Epithelial cell of prostate (primary cell): Measurements from ENCODE around the gene CLPTM1L.

Source experiments
- DNase-seq: peaks from one replicate; pipeline ENCODE4 v3.0.0-alpha.2; 2011; ENCODE audit warnings: low read depth, low spot score
- H3K27ac ChIP-seq: fragments of 450-650 bp; 2 replicates; pipeline ENCODE4 v1.5.1; 2017; ENCODE audit warnings: mild to moderate bottlenecking

CLPTM1L gene

DNA sequence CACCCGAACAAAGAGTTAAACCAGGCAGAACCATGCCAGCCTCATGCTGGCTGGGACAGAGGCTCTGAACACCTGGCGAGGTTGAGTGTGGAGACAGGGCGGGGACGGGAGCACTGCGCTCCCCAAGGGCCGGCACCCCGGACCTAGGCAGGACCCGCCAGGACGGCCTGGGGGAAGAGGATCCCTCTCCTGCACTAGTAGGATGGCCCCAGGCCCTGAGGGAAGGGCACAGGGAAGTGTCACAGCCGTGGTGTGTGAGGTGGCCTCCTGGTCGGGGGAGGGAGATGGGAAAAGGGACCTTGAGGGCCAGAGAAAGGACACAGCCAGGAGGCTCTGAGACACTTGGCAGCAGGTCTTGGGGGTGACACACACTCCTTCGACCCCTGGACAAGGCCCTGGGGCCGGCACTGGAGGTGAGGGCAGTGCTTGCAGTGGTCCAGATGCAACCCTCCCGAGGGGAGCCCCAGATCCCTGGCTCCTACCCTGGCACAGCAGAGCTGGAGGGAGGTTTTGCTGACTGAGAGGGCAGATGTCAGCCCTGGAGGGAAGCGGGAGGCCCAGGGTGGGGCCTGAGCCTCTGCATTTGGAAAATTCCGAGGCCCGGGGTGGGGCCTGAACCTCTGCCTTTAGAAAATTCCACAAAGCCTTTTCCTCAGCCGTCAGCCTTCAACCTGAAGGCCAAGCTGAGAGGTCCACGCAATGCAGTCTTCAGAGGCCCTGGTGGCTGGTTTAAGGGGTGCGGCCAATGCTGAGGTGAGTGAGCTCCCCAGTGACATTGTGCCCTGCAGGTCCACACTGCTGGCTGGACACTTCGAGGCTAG, 25.3 kb downstream of the CLPTM1L start:
- DNase-seq: no peak
- H3K27ac ChIP-seq: no peak overlapping the region

DNA sequence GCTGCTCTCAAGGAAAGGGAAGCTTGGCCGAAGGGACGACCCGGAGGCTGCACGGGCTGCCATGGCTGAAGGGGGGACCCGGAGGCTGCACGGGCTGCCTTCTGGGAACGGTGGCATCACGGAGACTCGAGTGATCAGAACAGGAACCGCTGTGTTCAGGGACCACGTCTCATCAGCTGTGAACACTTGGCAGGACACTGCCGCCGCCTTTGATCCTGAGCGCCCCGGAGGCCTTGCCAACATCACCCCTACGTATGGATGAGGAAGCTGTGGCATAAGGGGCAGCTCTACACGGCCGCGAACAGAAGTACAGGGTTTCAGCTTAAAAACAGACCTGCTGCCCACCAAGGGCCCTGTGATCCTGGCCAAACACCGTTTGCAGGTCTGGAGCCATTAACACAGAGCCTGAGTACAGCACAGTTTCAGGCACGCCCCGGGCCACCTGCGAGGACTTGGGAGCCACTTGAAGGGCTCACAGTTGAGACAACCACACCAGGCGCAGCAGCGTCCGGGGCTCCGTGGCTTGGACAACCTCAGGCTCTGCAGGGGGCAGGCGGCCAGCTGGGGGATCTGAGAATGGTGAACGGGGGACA, 26.1 kb downstream of the CLPTM1L start:
- no peak for DNase-seq
- H3K27ac ChIP-seq: no peak overlapping the region

- no peak for DNase-seq
- H3K27ac ChIP-seq: no peak overlapping the region
Observed at GRCh38 chr5:1317921-1318565, 26.9 kb downstream of the CLPTM1L start.

DNA sequence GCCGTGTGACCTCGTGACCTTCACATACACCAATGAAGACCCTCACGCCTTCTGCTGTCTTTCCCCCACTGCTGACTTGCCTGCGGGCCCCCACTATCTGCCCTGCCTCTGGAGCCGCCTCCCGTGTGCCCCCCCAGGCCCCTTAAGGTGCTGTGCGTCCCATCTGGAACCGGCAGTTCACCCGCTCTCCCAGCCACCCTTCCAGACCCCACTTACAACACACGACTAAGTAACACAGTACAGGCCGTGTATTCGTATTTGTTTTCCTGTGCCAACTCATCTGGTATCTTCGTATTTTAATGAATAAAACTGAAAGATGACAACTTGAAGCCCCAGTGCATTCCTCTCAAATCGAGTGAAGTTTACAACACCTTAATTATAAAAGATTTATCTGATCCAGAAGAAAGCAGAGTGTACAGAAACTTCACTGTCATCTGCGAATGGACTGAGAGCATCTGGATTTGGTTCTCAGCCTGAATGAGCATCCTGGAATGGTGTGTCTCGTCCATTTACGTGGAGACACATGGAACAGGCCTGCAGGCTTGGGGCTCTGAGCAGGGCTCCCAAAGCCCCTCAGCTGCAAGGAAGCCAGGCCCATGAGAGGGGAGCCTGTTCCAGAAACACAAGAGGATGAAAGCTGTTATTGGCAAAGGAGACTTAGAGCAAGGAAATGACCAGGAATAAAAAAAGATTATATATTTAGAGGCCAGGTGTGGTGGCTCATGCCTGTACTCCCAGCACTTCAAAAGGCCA, 28.1 kb downstream of the CLPTM1L start:
- peak overlapping the region; percentile 54 for H3K27ac ChIP-seq
- no peak for DNase-seq

GRCh38 chr5:1315709-1316587, 29.0 kb downstream of the CLPTM1L start:
- peak overlapping the region; percentile 54 for H3K27ac ChIP-seq
- DNase-seq: peak; percentile 66

- no peak for DNase-seq
- no peak overlapping the region for H3K27ac ChIP-seq
Observed at GRCh38 chr5:1315018-1315708, 29.7 kb downstream of the CLPTM1L start.

DNA sequence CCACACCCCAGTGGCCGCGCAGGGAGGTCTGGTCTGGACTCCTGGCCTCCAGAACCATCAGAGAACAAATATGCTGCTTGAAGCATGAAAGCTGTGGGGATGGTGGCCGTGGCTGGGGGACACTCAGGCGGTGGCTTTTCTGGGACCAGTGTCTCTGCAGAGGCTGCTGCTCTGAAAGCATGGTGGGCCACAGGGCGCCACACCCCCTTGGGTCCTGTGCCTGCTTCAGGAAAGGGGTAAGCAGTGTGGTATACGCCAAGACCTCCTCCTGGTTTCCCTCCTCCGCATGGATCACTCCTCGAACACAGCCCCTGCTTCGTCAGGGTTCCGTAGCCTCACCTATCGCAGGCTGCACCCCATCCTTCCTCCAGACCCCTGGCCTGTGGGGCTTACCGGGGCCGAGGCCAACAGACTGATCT, 30.3 kb downstream of the CLPTM1L start:
- DNase-seq: no peak
- no peak overlapping the region for H3K27ac ChIP-seq

GRCh38 chr5:1312993-1313833, 31.7 kb downstream of the CLPTM1L start:
- no peak for DNase-seq
- H3K27ac ChIP-seq: no peak overlapping the region

- DNase-seq: no peak
- H3K27ac ChIP-seq: no peak overlapping the region
Observed at GRCh38 chr5:1312206-1312605, 32.7 kb downstream of the CLPTM1L start.

DNA sequence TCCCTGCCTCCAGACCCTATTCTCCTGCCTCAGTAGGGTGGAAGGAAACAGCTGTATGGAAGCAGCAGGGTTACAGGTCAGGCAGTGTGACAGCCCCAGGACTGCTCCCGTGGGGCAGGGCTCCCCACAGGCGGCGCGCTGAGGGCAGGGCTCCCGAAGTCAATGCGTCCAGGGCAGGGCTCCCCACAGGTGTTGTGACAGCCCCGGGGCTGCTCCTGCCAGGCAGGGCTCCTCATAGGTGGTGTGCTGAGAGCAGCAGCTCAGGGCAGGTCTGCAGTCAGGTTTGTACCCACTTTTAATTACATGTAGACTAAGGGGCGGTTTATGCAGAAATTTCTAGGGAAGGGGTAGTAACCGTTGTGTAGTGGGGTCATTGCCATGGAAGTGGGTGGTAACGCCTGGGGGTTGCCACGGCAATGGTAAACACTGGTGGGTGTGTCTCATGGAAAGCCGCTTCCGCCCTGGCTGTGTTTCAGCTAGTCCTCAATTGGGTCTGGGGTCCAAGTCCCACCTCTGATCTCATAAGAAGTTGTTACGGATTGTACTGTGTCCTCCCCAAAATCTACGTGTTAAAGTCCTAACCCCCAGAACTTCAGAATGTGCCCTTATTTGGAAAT, 33.4 kb downstream of the CLPTM1L start:
- H3K27ac ChIP-seq: no peak overlapping the region
- no peak for DNase-seq

DNA sequence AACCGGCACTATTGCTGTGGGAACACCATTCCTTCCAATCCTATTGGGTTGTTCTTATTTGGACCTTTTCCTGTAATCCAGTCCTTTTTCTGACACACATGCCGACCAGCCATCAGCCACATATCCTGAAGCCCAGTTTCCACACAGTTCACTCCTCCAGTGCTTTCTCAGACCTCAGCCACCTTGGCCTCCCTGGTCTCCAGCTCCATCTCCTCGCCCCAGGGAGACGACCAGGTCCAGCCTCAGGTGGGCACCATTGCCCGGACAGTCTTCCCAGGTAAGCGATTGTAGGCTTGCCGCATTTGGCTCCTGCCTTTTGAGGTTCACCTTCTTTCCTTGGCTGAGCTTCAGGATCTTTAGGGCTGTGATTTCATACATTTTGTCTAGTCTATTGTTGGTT, 34.8 kb downstream of the CLPTM1L start:
- no peak overlapping the region for H3K27ac ChIP-seq
- no peak for DNase-seq

DNA sequence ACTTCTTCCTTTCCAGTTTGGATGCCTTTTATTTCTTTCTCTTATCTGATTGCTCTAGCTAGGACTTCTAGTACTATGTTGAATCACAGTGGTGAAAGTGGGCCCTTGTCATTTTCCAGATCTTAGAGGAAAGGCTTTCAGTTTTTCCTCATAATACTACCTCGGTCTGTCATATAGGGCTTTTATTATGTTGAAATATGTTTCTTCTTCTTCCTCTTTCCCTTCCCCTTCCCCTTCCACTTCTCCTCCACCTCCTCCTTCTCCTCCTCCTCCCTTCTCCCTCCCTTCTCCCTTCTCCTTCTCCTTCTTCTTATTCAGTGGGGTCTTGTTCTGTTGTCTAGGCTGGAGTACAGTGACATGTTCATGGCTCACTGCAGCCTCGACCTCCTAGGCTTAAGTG, 40.9 kb downstream of the CLPTM1L start:
- no peak for DNase-seq
- no peak overlapping the region for H3K27ac ChIP-seq

DNA sequence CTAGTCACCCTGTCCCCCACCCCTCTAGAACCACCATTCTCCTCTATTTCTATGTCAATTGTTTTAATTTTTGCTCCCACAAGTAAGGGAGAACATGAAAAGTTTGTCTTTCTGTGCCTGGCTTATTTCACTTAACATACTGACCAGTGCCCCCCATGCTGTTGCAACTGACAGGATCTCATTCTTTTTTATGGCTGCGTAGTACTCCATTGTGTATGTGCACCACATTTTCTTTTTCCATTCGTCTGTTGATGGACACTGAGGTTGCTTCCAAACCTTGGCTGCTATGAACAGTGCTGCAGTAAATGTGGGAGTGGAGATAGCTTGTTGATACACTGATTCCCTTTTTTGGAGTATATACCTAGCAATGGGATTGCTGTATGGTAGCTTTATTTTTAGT, 42.6 kb downstream of the CLPTM1L start:
- no peak overlapping the region for H3K27ac ChIP-seq
- DNase-seq: no peak

DNA sequence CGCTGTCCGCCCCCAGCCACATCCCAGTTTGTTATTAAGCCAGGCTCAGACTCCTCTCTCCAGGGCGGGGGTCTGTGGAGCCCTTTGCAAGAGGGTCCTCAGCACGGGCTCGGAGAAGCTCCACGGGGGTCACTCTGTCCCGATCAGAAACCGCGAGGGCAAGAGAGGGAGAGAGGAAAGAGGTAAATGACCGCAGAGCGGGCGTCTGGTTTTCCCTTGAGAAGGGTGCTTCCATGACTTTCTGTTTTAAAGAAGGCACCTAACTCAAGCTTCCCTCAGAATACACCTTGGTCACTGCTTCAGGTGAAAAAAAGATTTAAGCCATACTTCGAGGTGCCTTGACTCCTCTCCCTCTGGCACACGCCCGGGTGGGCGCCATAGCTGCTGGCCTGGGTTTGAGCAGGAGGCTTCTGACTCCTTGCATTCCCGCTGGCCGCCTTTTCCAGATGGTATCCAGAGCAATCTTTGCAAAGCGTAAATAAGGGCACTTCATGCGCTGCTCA, 44.3 kb downstream of the CLPTM1L start:
- no peak for DNase-seq
- no peak overlapping the region for H3K27ac ChIP-seq

DNA sequence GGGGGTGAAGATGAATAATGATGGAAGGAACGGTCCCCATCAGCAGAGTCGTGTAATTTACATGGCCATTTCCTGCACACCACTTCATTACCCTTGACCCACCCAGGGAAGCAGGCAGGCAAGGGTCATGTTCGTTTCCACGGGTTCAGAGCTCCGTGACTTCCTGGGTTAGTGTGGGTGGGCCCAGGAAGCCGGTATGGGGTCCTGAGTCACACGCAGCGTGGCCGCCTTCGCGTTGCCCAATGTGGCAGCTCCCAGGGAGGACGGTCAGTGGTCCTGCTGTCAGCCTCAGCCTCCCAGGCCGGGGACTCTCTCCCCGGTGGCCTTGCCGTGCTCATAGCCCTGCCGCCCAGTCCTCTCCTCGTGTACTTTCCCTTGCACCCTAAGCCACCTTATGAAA, 44.9 kb downstream of the CLPTM1L start:
- no peak overlapping the region for H3K27ac ChIP-seq
- no peak for DNase-seq

DNA sequence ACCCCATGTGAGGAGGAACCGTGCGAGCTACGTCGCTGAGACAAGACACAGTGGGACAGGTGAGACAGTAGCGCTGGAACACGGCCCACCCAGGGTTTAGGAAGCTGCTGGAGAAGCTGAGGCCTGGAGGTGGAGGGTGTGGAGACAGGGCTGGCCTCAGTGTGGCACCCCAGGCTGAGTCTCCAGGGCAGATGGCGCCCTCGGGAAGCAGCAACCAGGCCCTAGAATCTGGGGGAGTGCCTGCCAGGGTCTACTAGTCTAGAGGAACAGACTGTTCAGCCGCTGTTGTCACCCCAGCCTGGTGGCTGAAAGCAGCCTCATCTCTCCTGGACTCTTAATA, 45.4 kb downstream of the CLPTM1L start:
- no peak for DNase-seq
- H3K27ac ChIP-seq: no peak overlapping the region

- no peak for DNase-seq
- H3K27ac ChIP-seq: no peak overlapping the region
Observed at GRCh38 chr5:1298723-1299510, 46.0 kb downstream of the CLPTM1L start.
